Keratinocyte (primary cell): ENCODE data around the gene FAM174B.

Source experiments
- CTCF ChIP-seq, 3 experiments: IDR thresholded peaks in 1 of 3; conservative IDR thresholded peaks in 1 of 3; optimal IDR thresholded peaks in 1 of 3; 2 replicates in 2 of 3; 3 replicates in 1 of 3; pipeline versions ENCODE3 to v1.5.1; 2011; ENCODE audit warnings: low read length in 3 of 3, mild to moderate bottlenecking in 3 of 3, moderate library complexity in 2 of 3, control low read depth in 1 of 3, inconsistent platforms in 1 of 3; ENCODE audit not compliant: insufficient read depth in 2 of 3; ENCODE audit errors: extremely low read depth in 1 of 3
- EZH2 ChIP-seq: IDR thresholded peaks from one replicate; pipeline ENCODE4 v1.6.1; 2012; ENCODE audit warnings: inconsistent platforms, mild to moderate bottlenecking, low read length, moderate library complexity

GRCh38 chr15:92634671-92635201 is 20.8 kb downstream of the FAM174B start:
- TF ChIP-seq CTCF (optimal IDR thresholded peaks at IDR 0.05 in 1 of 3, IDR thresholded peaks at IDR 0.05 in 1 of 3, conservative IDR thresholded peaks at IDR 0.05 in 1 of 3; ENCODE audit: extremely low read depth in 1 of 3, insufficient read depth in 2 of 3, low read length in 3 of 3) (no peak), EZH2 (no peak)
